HepG2 (cell line): Measurements from ENCODE around the gene SINHCAF. TPM values are rescaled to one million over a fixed set of nuclear protein-coding genes. Genes with fewer than 3 reads are reported as not detected.

Experiments used
- ATAC-seq: fragments of 200-7000 bp; cut with Tn5 transposase; 3 replicates; pipeline ENCODE4 v1.9.1; 2020; ENCODE audit warnings: mild to moderate bottlenecking, moderate library complexity
- BruUV-seq: library from RNA; stranded (reverse); fragments of 400-500 nt; replicated peaks from 2 replicates; lab custom pipeline; 2021; lab: Mats Ljungman, UMichigan
- CTCF ChIA-PET: fragments of 300-600 bp; formaldehyde crosslinking; extraction: SDS; loops from one replicate; lab custom pipeline; 2021; ENCODE audit warnings: low total read pairs, inconsistent platforms, low intra/inter-chr PET ratio; lab: Yijun Ruan, JAX
- POLR2A ChIA-PET: fragments of 350-600 bp; sonication (Branson Sonifier 250); formaldehyde crosslinking; loops from one replicate; lab custom pipeline; 2020; ENCODE audit warnings: antibody characterized with exemption, inconsistent platforms; lab: Yijun Ruan, JAX
- DNase-seq: peaks from one replicate; pipeline ENCODE4 v3.0.0-alpha.2; 2015; ENCODE audit warnings: low spot score
- FAIRE-seq: peaks from 3 replicates; lab custom pipeline; 2011; peaks lifted over from hg19 to GRCh38; lab: Jason Lieb, UNC
- H2AFZ ChIP-seq: one replicate; pipeline ENCODE4 v1.6.1; 2011; ENCODE audit warnings: low read length, inconsistent platforms
- H3K27ac ChIP-seq: fragments of 300-600 bp; 3 replicates; pipeline ENCODE4 v1.8.0; 2011; ENCODE audit warnings: mixed run types, mild to moderate bottlenecking, mixed read lengths, low read length, inconsistent platforms; ENCODE audit not compliant: insufficient read depth; ENCODE audit errors: extremely low read length
- H3K27me3 ChIP-seq, 2 experiments: fragments of 200-600 bp in 1 of 2; 2 replicates in 1 of 2; 3 replicates in 1 of 2; pipeline versions ENCODE4 v1.6.0 to v1.8.0; 2011; ENCODE audit warnings: low read length in 2 of 2, mild to moderate bottlenecking in 2 of 2, moderate library complexity in 2 of 2, inconsistent platforms in 1 of 2; ENCODE audit not compliant: insufficient read depth in 2 of 2, control insufficient read depth in 1 of 2
- H3K36me3 ChIP-seq, 2 experiments: fragments of 200-600 bp in 1 of 2; replicated peaks in 1 of 2; 2 replicates in 1 of 2; 3 replicates in 1 of 2; pipeline versions ENCODE4 v1.5.1 to v1.8.0; 2011; ENCODE audit warnings: low read length in 2 of 2, inconsistent platforms in 1 of 2; ENCODE audit not compliant: insufficient read depth in 2 of 2, control insufficient read depth in 1 of 2
- H3K4me1 ChIP-seq: 2 replicates; pipeline ENCODE4 v1.5.1; 2012; ENCODE audit warnings: low read length, inconsistent platforms; ENCODE audit not compliant: insufficient read depth
- H3K4me2 ChIP-seq: 2 replicates; pipeline ENCODE4 v1.6.0; 2011; ENCODE audit warnings: low read depth, low read length, inconsistent platforms
- H3K4me3 ChIP-seq, 3 experiments: fragments of 200-600 bp in 1 of 3; sonication (generic), shearing (Covaris generic) in 1 of 3; replicated peaks in 1 of 3; 2 replicates each; pipeline ENCODE4 v1.5.1; 2011 to 2016; ENCODE audit warnings: low read length in 3 of 3, inconsistent platforms in 2 of 3, low read depth in 2 of 3, mild to moderate bottlenecking in 2 of 3, control low read depth in 1 of 3, mixed read lengths in 1 of 3; ENCODE audit not compliant: insufficient read depth in 1 of 3
- H3K79me2 ChIP-seq: one replicate; pipeline ENCODE4 v1.6.1; 2011; ENCODE audit warnings: low read length, inconsistent platforms; ENCODE audit not compliant: insufficient read depth
- H3K9ac ChIP-seq: 2 replicates; pipeline ENCODE4 v1.6.0; 2011; ENCODE audit warnings: mild to moderate bottlenecking, low read depth, low read length, inconsistent platforms; ENCODE audit not compliant: insufficient read depth
- H3K9me3 ChIP-seq: 2 replicates; pipeline ENCODE4 v1.5.1; 2012; ENCODE audit warnings: mild to moderate bottlenecking, low read length
- H4K20me1 ChIP-seq: 2 replicates; pipeline ENCODE4 v1.6.0; 2011; ENCODE audit warnings: inconsistent platforms, mild to moderate bottlenecking, low read length, moderate library complexity; ENCODE audit not compliant: insufficient read depth
- MAZ ChIP-seq, 2 experiments: sonication (generic) in 1 of 2; formaldehyde crosslinking in 1 of 2; IDR thresholded peaks; 2 replicates each; pipeline versions ENCODE4 v1.5.0 to v1.6.1; 2012 to 2020; ENCODE audit warnings: low read depth in 2 of 2, mild to moderate bottlenecking in 2 of 2, borderline replicate concordance in 1 of 2, improper control_type of control experiment in 1 of 2, low read length in 1 of 2, missing genetic modification reagents in 1 of 2, moderate library complexity in 1 of 2
- NAIF1 ChIP-seq: sonication (generic); formaldehyde crosslinking; IDR thresholded peaks from 2 replicates; pipeline ENCODE4 v1.5.0; 2020; ENCODE audit warnings: mild to moderate bottlenecking, missing genetic modification reagents, borderline replicate concordance
- RBM22 ChIP-seq: fragments of 200-400 bp; formaldehyde crosslinking; optimal IDR thresholded peaks from 2 replicates; pipeline ENCODE3; 2017; ENCODE audit warnings: mild to moderate bottlenecking, low read length, moderate library complexity
- TRIM24 ChIP-seq: sonication (generic); formaldehyde crosslinking; IDR thresholded peaks from 2 replicates; pipeline ENCODE4 v1.8.0; 2022; ENCODE audit warnings: mild to moderate bottlenecking, missing genetic modification reagents
- ZSCAN9 ChIP-seq: IDR thresholded peaks from 2 replicates; pipeline ENCODE4 v1.6.1; 2016; ENCODE audit warnings: borderline replicate concordance
- WGBS: methylation state at CpG from one replicate; pipeline ENCODE4 v1.1.6; 2017; ENCODE audit warnings: low lambda C conversion rate; 5-methylcytosine and 5-hydroxymethylcytosine counted together
- in situ Hi-C: cut with HindIII; loops from 2 replicates; pipeline ENCODE4 v1.10.0; 2017; ENCODE audit warnings: low pct_unique_long_range_greater_than_20kb; ENCODE audit not compliant: extremely low pct_ligation_motif_present
- intact Hi-C: fragments of 100-400 bp; cut with micrococcal nuclease; formaldehyde crosslinking; loops from one replicate; pipeline ENCODE4 v1.10.0; 2022; ENCODE audit not compliant: unreplicated experiment
- polyA plus RNA-seq, 8 experiments: library from polyadenylated mRNA; depleted of rRNA in 3 of 8; stranded (reverse) in 7 of 8; unstranded in 1 of 8; fragments of >200 nt; fragmentation: Illumina TruSeq in 4 of 8; extraction: Trizol in 4 of 8; gene quantifications; 2 replicates each; pipeline versions ENCODE4 v1.2.1 to v1.2.3, GENCODE V29; 2011 to 2016; ENCODE audit warnings: low read depth in 4 of 8, missing spikeins in 1 of 8, mixed read lengths in 1 of 8; ENCODE audit not compliant: insufficient read depth in 1 of 8
- total RNA-seq, 5 experiments: library from RNA; depleted of rRNA; stranded (reverse); fragments of >200 nt; fragmentation: Illumina TruSeq; extraction: Trizol; gene quantifications; 2 replicates each; pipeline ENCODE4 v1.2.3, GENCODE V29; 2016; ENCODE audit warnings: low read depth in 1 of 5
- TF ChIP-seq, protein P1 (sequence below): sonication (generic); formaldehyde crosslinking; IDR thresholded peaks from 2 replicates; pipeline ENCODE4 v1.8.0; 2022; ENCODE audit warnings: mild to moderate bottlenecking, missing genetic modification reagents, borderline replicate concordance
- TF ChIP-seq, protein P2 (sequence below), 2 experiments: fragments of 450-650 bp in 1 of 2; sonication (generic) in 1 of 2; formaldehyde crosslinking in 1 of 2; IDR thresholded peaks; 2 replicates each; pipeline versions ENCODE4 v1.6.1 to v1.8.0; 2016 to 2022; ENCODE audit warnings: antibody characterized with exemption in 1 of 2, mild to moderate bottlenecking in 1 of 2, missing genetic modification reagents in 1 of 2

SINHCAF gene
- total and polyA plus RNA-seq, 2 of the 13 experiments (the other 11 are each of a cell fraction or from before 2014, with no cell fraction given): 54.6 to 97.8 TPM

DNA sequence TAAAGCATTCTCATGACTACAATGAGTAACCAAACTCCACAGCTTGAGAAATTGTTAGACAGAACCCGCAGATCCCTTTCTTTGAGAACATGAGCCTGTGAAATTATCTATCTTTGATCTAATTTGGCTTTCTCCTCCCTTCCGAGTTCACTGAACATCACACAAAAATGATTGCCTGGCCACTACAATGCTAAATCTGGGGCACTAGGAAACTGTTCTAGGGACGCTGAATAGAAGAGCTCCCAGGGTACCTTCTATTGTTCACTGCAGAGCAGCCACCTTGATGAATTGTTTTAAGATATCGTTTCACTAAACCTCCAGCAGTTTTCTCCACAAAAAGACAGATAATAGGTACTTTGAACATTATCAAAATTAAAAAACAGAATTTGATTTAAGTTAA is 47.5 kb downstream of the SINHCAF start:
- peaks cover 19% of the 10 kb centered on the region for H3K4me1 ChIP-seq
- H3K9me3 ChIP-seq: no peaks in the 10 kb centered on the region
- BruUV-seq: no TSS peak
- FAIRE-seq (no peak), ATAC-seq (no peak)
- H3K27ac ChIP-seq: no peak overlapping the region
- H3K4me3 ChIP-seq: no peak overlapping the region
- peaks cover under 1 to 16% of the 10 kb centered on the region in 2 experiments; a peak in 3 of 5 replicates for H3K36me3 ChIP-seq
- no peak overlapping the region for H3K4me2 ChIP-seq
- POLR2A ChIA-PET: no interaction called here
- CTCF ChIA-PET: no interaction called here
- no peaks in the 10 kb centered on the region for H3K27me3 ChIP-seq
- no peaks in the 10 kb centered on the region for H3K79me2 ChIP-seq
- no peak overlapping the region for H3K9ac ChIP-seq
- 97% methylated on average over 4 of the region's 4 CpGs for WGBS
- no peak for TF ChIP-seq ZSCAN9 (CRISPR knock-in tag)
- TF ChIP-seq NAIF1 (CRISPR knock-in tag): no peak
- TF ChIP-seq RBM22: peak; percentile 22
- TF ChIP-seq, protein P1, sequence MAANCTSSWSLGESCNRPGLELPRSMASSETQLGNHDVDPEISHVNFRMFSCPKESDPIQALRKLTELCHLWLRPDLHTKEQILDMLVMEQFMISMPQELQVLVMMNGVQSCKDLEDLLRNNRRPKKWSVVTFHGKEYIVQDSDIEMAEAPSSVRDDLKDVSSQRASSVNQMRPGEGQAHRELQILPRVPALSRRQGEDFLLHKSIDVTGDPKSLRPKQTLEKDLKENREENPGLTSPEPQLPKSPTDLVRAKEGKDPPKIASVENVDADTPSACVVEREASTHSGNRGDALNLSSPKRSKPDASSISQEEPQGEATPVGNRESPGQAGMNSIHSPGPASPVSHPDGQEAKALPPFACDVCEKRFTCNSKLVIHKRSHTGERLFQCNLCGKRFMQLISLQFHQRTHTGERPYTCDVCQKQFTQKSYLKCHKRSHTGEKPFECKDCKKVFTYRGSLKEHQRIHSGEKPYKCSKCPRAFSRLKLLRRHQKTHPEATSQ (CRISPR knock-in tag): no peak
- TF ChIP-seq MAZ (IDR thresholded peaks at IDR 0.05; ENCODE audit: borderline replicate concordance, low read depth, low read length): no peak
- no peak for TF ChIP-seq MAZ (CRISPR knock-in tag; IDR thresholded peaks at IDR 0.05; ENCODE audit: low read depth)
- TF ChIP-seq, all 625 proteins: peak for 1
- in situ Hi-C loops (no loop called here), intact Hi-C loops (no loop called here)
- no peak for DNase-seq
- Histone ChIP-seq H2AFZ (no peak overlapping the region), H4K20me1 (no peaks in the 10 kb centered on the region)

DNA sequence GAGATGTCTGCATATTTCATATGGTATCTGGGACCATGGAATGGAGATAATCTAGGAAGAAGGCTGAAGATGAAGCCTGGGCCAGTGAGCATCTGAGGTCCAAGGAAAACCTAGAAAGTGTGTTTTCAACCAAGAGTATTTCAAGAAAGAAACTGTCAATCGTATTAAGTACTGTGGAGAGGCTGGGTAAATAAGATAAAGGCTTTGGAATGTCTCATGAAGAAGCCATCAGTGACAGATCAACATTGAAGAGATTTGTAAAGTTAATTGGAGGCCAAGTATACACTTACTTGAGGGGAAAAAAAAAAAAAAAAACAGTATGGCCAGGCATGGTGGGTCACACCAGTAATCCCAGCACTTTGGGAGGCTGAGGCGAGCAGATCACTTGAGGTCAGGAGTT is 48.9 kb downstream of the SINHCAF start:
- intact Hi-C loops: no loop called here
- H3K27ac ChIP-seq: no peak overlapping the region
- POLR2A ChIA-PET: no interaction called here
- no peak overlapping the region for H2AFZ ChIP-seq
- no peaks in the 10 kb centered on the region for H3K27me3 ChIP-seq
- H3K9ac ChIP-seq: no peak overlapping the region
- no peaks in the 10 kb centered on the region for H3K9me3 ChIP-seq
- BruUV-seq: no TSS peak
- H3K4me3 ChIP-seq: no peak overlapping the region
- H4K20me1 ChIP-seq: no peaks in the 10 kb centered on the region
- DNase-seq: no peak
- no peak for FAIRE-seq
- ATAC-seq: no peak
- H3K79me2 ChIP-seq: no peaks in the 10 kb centered on the region
- peaks cover 0 to 6% of the 10 kb centered on the region in 2 experiments; a peak in 2 of 5 replicates for H3K36me3 ChIP-seq
- WGBS: 98% methylated on average over 2 of the region's 2 CpGs
- in situ Hi-C loops: no loop called here
- H3K4me2 ChIP-seq: no peak overlapping the region
- H3K4me1 ChIP-seq: peaks cover 19% of the 10 kb centered on the region
- CTCF ChIA-PET: no interaction called here
- no peak for TF ChIP-seq TRIM24
- TF ChIP-seq, protein P2, sequence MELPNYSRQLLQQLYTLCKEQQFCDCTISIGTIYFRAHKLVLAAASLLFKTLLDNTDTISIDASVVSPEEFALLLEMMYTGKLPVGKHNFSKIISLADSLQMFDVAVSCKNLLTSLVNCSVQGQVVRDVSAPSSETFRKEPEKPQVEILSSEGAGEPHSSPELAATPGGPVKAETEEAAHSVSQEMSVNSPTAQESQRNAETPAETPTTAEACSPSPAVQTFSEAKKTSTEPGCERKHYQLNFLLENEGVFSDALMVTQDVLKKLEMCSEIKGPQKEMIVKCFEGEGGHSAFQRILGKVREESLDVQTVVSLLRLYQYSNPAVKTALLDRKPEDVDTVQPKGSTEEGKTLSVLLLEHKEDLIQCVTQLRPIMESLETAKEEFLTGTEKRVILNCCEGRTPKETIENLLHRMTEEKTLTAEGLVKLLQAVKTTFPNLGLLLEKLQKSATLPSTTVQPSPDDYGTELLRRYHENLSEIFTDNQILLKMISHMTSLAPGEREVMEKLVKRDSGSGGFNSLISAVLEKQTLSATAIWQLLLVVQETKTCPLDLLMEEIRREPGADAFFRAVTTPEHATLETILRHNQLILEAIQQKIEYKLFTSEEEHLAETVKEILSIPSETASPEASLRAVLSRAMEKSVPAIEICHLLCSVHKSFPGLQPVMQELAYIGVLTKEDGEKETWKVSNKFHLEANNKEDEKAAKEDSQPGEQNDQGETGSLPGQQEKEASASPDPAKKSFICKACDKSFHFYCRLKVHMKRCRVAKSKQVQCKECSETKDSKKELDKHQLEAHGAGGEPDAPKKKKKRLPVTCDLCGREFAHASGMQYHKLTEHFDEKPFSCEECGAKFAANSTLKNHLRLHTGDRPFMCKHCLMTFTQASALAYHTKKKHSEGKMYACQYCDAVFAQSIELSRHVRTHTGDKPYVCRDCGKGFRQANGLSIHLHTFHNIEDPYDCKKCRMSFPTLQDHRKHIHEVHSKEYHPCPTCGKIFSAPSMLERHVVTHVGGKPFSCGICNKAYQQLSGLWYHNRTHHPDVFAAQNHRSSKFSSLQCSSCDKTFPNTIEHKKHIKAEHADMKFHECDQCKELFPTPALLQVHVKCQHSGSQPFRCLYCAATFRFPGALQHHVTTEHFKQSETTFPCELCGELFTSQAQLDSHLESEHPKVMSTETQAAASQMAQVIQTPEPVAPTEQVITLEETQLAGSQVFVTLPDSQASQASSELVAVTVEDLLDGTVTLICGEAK (IDR thresholded peaks at IDR 0.05): no peak
- TF ChIP-seq, protein P2 (CRISPR knock-in tag; IDR thresholded peaks at IDR 0.05): no peak
